HEK293T (cell line): ENCODE measurements around the gene DOK3.

Experiments used
- ARNT ChIP-seq: fragments of 450-650 bp; IDR thresholded peaks from 2 replicates; pipeline ENCODE4 v1.6.1; 2017; ENCODE audit warnings: mild to moderate bottlenecking
- BHLHE40 ChIP-seq: fragments of 450-650 bp; IDR thresholded peaks from 2 replicates; pipeline ENCODE4 v1.6.1; 2016; ENCODE audit warnings: mild to moderate bottlenecking, moderate library complexity, borderline replicate concordance
- FOXA1 ChIP-seq: fragments of 450-650 bp; IDR thresholded peaks from 2 replicates; pipeline ENCODE4 v1.6.1; 2016; ENCODE audit warnings: mild to moderate bottlenecking
- FOXM1 ChIP-seq: fragments of 450-650 bp; IDR thresholded peaks from 2 replicates; pipeline ENCODE4 v1.6.1; 2017; ENCODE audit warnings: mild to moderate bottlenecking, borderline replicate concordance
- SUZ12 ChIP-seq: fragments of 450-650 bp; IDR thresholded peaks from 2 replicates; pipeline ENCODE4 v1.6.1; 2016; ENCODE audit warnings: mild to moderate bottlenecking
- TARDBP ChIP-seq: fragments of 450-650 bp; IDR thresholded peaks from 2 replicates; pipeline ENCODE4 v1.6.1; 2016
- ZNF384 ChIP-seq: fragments of 450-650 bp; IDR thresholded peaks from 2 replicates; pipeline ENCODE4 v1.6.1; 2016

DNA sequence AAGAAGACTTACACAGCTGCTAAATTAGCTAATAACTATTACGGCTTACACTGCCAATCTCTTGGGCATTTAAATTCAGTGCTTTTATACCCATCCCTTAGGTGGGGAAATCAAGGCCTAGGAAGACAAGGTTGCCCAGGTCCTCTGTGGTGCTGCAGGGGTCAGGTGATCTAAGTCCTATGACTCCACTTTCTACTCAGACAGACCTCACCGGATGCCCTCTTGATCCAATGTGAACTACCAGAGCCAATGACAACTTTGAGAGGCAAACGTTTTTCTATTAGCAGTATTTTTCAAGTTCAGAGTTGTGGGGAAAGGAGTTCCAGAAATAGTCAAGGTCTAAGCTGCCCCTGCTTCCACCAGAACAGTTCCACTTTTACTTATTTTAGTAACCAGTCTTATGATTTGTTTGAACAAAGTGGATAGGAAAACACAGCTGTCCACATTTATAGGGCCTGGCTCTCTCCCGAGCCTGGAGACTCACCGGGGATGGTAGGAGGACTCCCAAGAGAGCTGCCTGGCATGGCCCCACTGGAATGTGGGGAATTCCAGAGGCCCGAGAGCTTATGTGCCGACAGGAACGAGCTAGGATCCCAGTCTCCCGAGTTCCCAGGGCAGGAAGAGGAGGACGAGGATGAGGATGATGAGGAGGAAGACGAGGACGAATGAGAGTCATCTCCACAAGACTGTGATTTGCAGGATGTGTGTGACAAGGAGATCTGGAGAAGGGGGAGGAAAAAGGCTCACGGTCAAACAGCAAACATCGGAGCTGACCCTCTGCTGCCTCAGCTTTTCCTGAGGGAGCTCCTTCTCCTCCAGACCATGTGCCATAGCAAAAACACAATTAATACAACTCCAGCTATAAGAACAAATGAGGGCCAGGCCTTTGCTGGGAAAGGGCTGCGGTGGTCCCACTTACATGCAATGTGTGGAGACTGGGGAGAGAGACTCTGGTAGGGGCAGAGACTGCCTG is 28.0 kb upstream of the DOK3 start:
- TF ChIP-seq TARDBP (no peak), FOXA1 (no peak), ARNT (no peak), ZNF384 (no peak), SUZ12 (no peak), BHLHE40 (no peak), FOXM1 (no peak)
